HG03095 (cell line): ENCODE measurements around the gene CLCNKB.
"Not testable (repeated sequence)": the region's sequence is repeated elsewhere in the genome, so short reads cannot be mapped to it uniquely, and the experiment has no call there.

ENCODE experiments used
- ATAC-seq: cut with Tn5 transposase; IDR thresholded peaks from one replicate; pipeline ENCODE4 v1.9.1; 2021; ENCODE audit warnings: moderate library complexity; ENCODE audit not compliant: unreplicated experiment

The CLCNKB gene

GRCh38 chr1:16014509-16015482 is 28.8 kb upstream of the CLCNKB start:
- no peak for ATAC-seq

GRCh38 chr1:16015491-16015890 is 28.1 kb upstream of the CLCNKB start:
- no peak for ATAC-seq

GRCh38 chr1:16015960-16016901 is 27.4 kb upstream of the CLCNKB start:
- ATAC-seq = no peak

DNA sequence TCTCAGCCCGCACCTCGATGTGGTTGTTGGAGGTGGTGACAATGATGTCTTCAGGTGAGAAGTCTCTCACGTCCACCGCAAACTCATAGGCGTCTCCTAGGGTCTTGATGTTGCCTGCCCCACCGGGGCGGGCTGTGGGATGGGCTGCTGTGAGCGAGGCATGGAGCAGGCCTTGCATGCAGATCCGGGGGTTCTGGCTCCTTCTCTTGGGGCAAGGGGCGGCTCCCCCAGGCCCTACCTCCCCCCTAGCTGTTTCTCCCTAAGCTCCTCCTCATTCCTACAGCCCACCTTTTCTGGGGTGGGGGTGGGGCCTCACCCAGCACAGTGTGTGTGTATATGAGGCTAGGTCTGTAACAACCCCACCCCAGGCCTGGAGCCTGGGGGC is 26.5 kb upstream of the CLCNKB start:
- no peak for ATAC-seq

GRCh38 chr1:16017461-16018303 is 25.9 kb upstream of the CLCNKB start, which contains the start of gene HSPB7:
Gene HSPB7 (minus strand): TSS chr1:16018043. CDS start chr1:16017963, 80 bp downstream.
- no peak for ATAC-seq

- no peak for ATAC-seq
Measured at GRCh38 chr1:16018308-16018707, 25.3 kb upstream of the CLCNKB start.

GRCh38 chr1:16018749-16019643 is 24.6 kb upstream of the CLCNKB start:
- ATAC-seq = no peak

DNA sequence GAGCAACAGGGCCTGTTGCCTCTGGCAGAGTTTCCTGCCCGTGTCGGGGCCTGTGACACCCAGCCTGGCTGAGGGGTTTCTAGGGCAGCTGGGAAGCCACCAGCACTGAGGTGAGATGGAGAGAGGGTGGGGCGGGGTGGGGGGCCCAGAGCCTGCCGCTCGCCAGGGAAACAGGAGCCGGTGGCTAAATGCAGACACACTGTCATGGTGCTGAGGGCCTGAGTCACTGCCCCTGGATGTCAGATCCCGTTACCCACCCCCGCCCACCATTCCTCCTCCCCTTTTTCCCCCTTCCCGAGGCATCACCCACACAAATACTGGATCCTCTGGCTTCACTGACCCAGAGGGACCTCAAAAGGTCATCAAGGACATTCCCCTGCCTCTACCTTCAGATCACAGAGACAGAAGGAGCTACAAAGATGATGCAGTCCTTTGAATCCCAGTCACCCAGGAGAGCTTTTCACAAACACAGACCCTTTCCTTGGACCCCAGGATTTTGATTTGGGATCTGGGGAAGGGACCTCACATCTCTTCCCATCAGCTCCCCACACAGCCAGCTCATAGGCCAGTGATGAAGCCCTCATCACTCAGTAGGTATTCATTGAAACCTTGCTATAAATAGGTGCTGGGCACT is 23.8 kb upstream of the CLCNKB start:
- ATAC-seq = no peak

DNA sequence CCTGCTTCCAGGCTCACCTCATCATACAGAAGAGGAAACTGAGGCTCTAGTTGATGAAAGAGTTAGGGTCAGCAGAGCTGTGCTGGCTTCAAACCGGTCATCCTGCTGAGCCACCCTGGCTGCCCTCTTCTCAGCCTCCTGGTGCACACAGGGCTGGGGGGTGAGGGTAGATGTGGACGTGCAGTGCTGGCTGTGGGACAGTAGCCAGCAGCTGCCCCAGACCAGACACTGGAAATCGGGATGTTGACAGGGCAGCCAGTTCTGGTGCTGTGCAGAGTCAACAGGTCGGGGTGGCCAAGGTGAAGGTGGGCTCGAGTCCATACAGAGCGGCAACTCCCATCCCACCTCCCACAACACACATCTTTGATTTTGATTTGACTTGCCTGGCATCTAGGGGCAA is 23.3 kb upstream of the CLCNKB start:
- ATAC-seq = no peak

- ATAC-seq = not testable (repeated sequence)
Measured at GRCh38 chr1:16020878-16021277, 22.7 kb upstream of the CLCNKB start.

GRCh38 chr1:16021681-16022080 is 21.9 kb upstream of the CLCNKB start, which contains the start of gene CLCNKA:
Gene CLCNKA (plus strand): TSS chr1:16022036. CDS start chr1:16022620, 584 bp downstream.
- ATAC-seq = no peak

DNA sequence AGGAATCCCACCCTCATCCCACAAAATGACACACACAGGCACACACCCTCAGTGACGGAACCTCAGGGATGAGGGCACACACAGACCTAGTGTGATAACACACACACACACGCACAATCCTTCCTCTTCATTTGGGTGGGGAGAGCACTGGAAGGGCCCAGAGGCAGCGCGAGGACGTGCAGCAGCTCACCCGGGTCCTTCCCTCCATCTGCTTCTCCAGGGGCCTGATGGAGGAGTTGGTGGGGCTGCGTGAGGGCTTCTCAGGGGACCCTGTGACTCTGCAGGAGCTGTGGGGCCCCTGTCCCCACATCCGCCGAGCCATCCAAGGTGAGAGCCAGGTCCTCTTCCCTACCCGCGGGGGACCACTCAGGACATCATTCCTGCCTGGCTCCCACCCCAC is 21.2 kb upstream of the CLCNKB start:
- no peak for ATAC-seq

GRCh38 chr1:16023050-16023653 is 20.4 kb upstream of the CLCNKB start:
- ATAC-seq = no peak

- ATAC-seq = not testable (repeated sequence)
Measured at GRCh38 chr1:16026302-16026701, 17.3 kb upstream of the CLCNKB start.

- no peak for ATAC-seq
Measured at GRCh38 chr1:16026723-16027484, 16.7 kb upstream of the CLCNKB start.

- no peak for ATAC-seq
Measured at GRCh38 chr1:16028237-16029002, 15.2 kb upstream of the CLCNKB start.

GRCh38 chr1:16029003-16029268 is 14.6 kb upstream of the CLCNKB start:
- not testable (repeated sequence) for ATAC-seq
